Mesendoderm (in vitro differentiated cells): ENCODE results near the gene GGTLC2. TPM values are rescaled to one million over a fixed set of nuclear protein-coding genes. Genes with fewer than 3 reads are reported as not detected.
A peak's percentile ranks its signal among the peaks of the same experiment; 100 is the strongest.

Source experiments
- DNase-seq: peaks from one replicate; pipeline ENCODE4 v3.0.0; 2013
- H2AK5ac ChIP-seq: 2 replicates; pipeline ENCODE4 v1.6.1; 2013; ENCODE audit warnings: low read length, inconsistent platforms
- H2BK120ac ChIP-seq: 2 replicates; pipeline ENCODE4 v1.6.1; 2013; ENCODE audit warnings: low read depth, mild to moderate bottlenecking, low read length, moderate library complexity, mixed read lengths
- H2BK15ac ChIP-seq: replicated peaks from 2 replicates; pipeline ENCODE4 v1.6.1; 2013; ENCODE audit warnings: low read depth, mild to moderate bottlenecking, moderate library complexity
- H2BK5ac ChIP-seq: 2 replicates; pipeline ENCODE4 v1.6.1; 2013; ENCODE audit warnings: low read length, inconsistent platforms
- H3K18ac ChIP-seq: 2 replicates; pipeline ENCODE4 v1.6.1; 2013; ENCODE audit warnings: mild to moderate bottlenecking, low read length, mixed read lengths
- H3K23ac ChIP-seq: one replicate; pipeline ENCODE4 v1.6.1; 2013; ENCODE audit warnings: low read length
- H3K27ac ChIP-seq: 2 replicates; pipeline ENCODE4 v1.5.1; 2013; ENCODE audit warnings: low read depth, mild to moderate bottlenecking, inconsistent platforms, low read length, moderate library complexity
- H3K27me3 ChIP-seq: 2 replicates; pipeline ENCODE4 v1.6.1; 2013; ENCODE audit warnings: low read length, control low read depth, mild to moderate bottlenecking, inconsistent platforms; ENCODE audit not compliant: insufficient read depth, poor library complexity
- H3K36me3 ChIP-seq: 2 replicates; pipeline ENCODE4 v1.6.1; 2013; ENCODE audit warnings: low read length, inconsistent platforms; ENCODE audit not compliant: control insufficient read depth, insufficient read depth
- H3K4ac ChIP-seq: one replicate; pipeline ENCODE4 v1.6.1; 2013; ENCODE audit warnings: low read depth, mild to moderate bottlenecking, low read length, moderate library complexity
- H3K4me1 ChIP-seq: 2 replicates; pipeline ENCODE4 v1.6.1; 2013; ENCODE audit warnings: low read depth, low read length, inconsistent platforms; ENCODE audit not compliant: control insufficient read depth
- H3K4me2 ChIP-seq: 2 replicates; pipeline ENCODE4 v1.6.1; 2013; ENCODE audit warnings: low read length
- H3K4me3 ChIP-seq: 2 replicates; pipeline ENCODE4 v1.5.1; 2013; ENCODE audit warnings: mild to moderate bottlenecking, low read length
- H3K56ac ChIP-seq: one replicate; pipeline ENCODE4 v1.6.1; 2013; ENCODE audit warnings: low read length
- H3K79me1 ChIP-seq: 2 replicates; pipeline ENCODE4 v1.6.1; 2013; ENCODE audit warnings: low read length, inconsistent platforms
- H3K79me2 ChIP-seq: 2 replicates; pipeline ENCODE4 v1.6.1; 2013; ENCODE audit warnings: mild to moderate bottlenecking, low read length; ENCODE audit not compliant: control insufficient read depth, insufficient read depth
- H3K9ac ChIP-seq: 2 replicates; pipeline ENCODE4 v1.6.1; 2013; ENCODE audit warnings: low read length, inconsistent platforms
- H4K5ac ChIP-seq: one replicate; pipeline ENCODE4 v1.6.1; 2013; ENCODE audit warnings: low read length
- H4K8ac ChIP-seq: one replicate; pipeline ENCODE4 v1.6.1; 2013; ENCODE audit warnings: low read depth, mild to moderate bottlenecking, control low read depth, low read length, moderate library complexity
- WGBS: extraction: QIAGEN DNeasy Blood & Tissue Kit; methylation state at CpG from one replicate; pipeline ENCODE4 v1.1.7; 2013; ENCODE audit warnings: low lambda C conversion rate, missing lambda C conversion rate; ENCODE audit not compliant: insufficient coverage; ENCODE audit errors: extremely low coverage; 5-methylcytosine and 5-hydroxymethylcytosine counted together
- small RNA-seq: library from polyadenylated mRNA; stranded (forward); fragments of <200 nt; extraction: miRNeasy Mini kit (QIAGEN cat#:217004); gene quantifications from one replicate; pipeline ENCODE3, GENCODE V24; 2013; ENCODE audit not compliant: insufficient read depth

Gene GGTLC2

GRCh38 chr22:22692707-22693530 lies 48.5 kb downstream of the GGTLC2 start:
- no peak overlapping the region for H3K4ac ChIP-seq
- H2BK120ac ChIP-seq, result no peak overlapping the region
- H2AK5ac ChIP-seq, result no peak overlapping the region
- no peak overlapping the region for H3K27ac ChIP-seq
- no peak overlapping the region for H3K18ac ChIP-seq
- no CpG with 5 or more reads among the region's 8 CpGs for WGBS
- H4K5ac ChIP-seq, result no peak overlapping the region
- peak; percentile 68 for DNase-seq
- H4K8ac ChIP-seq, result no peak overlapping the region
- no peaks in the 10 kb centered on the region for H3K4me1 ChIP-seq
- no peak overlapping the region for H2BK5ac ChIP-seq
- H3K79me1 ChIP-seq, result no peaks in the 10 kb centered on the region
- H3K4me3 ChIP-seq, result no peak overlapping the region
- H3K9ac ChIP-seq, result no peak overlapping the region
- H3K36me3 ChIP-seq, result no peaks in the 10 kb centered on the region
- no peak overlapping the region for H3K4me2 ChIP-seq
- no peak overlapping the region for H3K56ac ChIP-seq
- no peak overlapping the region for H3K23ac ChIP-seq
- H3K79me2 ChIP-seq, result no peaks in the 10 kb centered on the region
- H3K27me3 ChIP-seq, result no peaks in the 10 kb centered on the region
- no peak overlapping the region for H2BK15ac ChIP-seq

GRCh38 chr22:22693531-22693884 lies 49.1 kb downstream of the GGTLC2 start:
- no peak overlapping the region for H2BK15ac ChIP-seq
- H3K9ac ChIP-seq, result no peak overlapping the region
- H3K4me2 ChIP-seq, result no peak overlapping the region
- no peak overlapping the region for H3K18ac ChIP-seq
- no peak overlapping the region for H2BK5ac ChIP-seq
- H2AK5ac ChIP-seq, result no peak overlapping the region
- no CpG with 5 or more reads among the region's 2 CpGs for WGBS
- no peak for DNase-seq
- no peak overlapping the region for H3K27ac ChIP-seq
- no peak overlapping the region for H2BK120ac ChIP-seq
- no peak overlapping the region for H3K23ac ChIP-seq
- no peak overlapping the region for H3K4me3 ChIP-seq
- H4K5ac ChIP-seq, result no peak overlapping the region
- H3K4ac ChIP-seq, result no peak overlapping the region
- H3K36me3 ChIP-seq, result no peaks in the 10 kb centered on the region
- no peak overlapping the region for H3K56ac ChIP-seq
- no peaks in the 10 kb centered on the region for H3K4me1 ChIP-seq
- no peaks in the 10 kb centered on the region for H3K79me2 ChIP-seq
- no peaks in the 10 kb centered on the region for H3K27me3 ChIP-seq
- no peak overlapping the region for H4K8ac ChIP-seq
- H3K79me1 ChIP-seq, result no peaks in the 10 kb centered on the region

GRCh38 chr22:22694106-22694505 lies 49.7 kb downstream of the GGTLC2 start:
- no peak for DNase-seq
- Histone ChIP-seq H3K27ac (no peak overlapping the region), H4K8ac (no peak overlapping the region), H3K27me3 (no peaks in the 10 kb centered on the region), H3K4me1 (no peaks in the 10 kb centered on the region), H3K79me2 (no peaks in the 10 kb centered on the region), H2BK120ac (no peak overlapping the region), H3K36me3 (no peaks in the 10 kb centered on the region), H4K5ac (no peak overlapping the region), H3K4ac (no peak overlapping the region), H3K18ac (no peak overlapping the region), H3K4me3 (no peak overlapping the region), H2AK5ac (no peak overlapping the region), H2BK15ac (no peak overlapping the region), H3K23ac (no peak overlapping the region), H2BK5ac (no peak overlapping the region), H3K4me2 (no peak overlapping the region), H3K9ac (no peak overlapping the region), H3K56ac (no peak overlapping the region), H3K79me1 (no peaks in the 10 kb centered on the region)
- WGBS, result no CpG with 5 or more reads among the region's 1 CpG

GRCh38 chr22:22696104-22696503 lies 51.7 kb downstream of the GGTLC2 start:
- Histone ChIP-seq H3K56ac (no peak overlapping the region), H2BK120ac (no peak overlapping the region), H3K4me2 (no peak overlapping the region), H2AK5ac (no peak overlapping the region), H3K4ac (no peak overlapping the region), H3K36me3 (no peaks in the 10 kb centered on the region), H3K4me1 (no peaks in the 10 kb centered on the region), H3K79me2 (no peaks in the 10 kb centered on the region), H3K27ac (no peak overlapping the region), H2BK5ac (no peak overlapping the region), H3K79me1 (no peaks in the 10 kb centered on the region), H3K18ac (no peak overlapping the region), H3K27me3 (no peaks in the 10 kb centered on the region), H4K5ac (no peak overlapping the region), H3K4me3 (no peak overlapping the region), H3K23ac (no peak overlapping the region), H3K9ac (no peak overlapping the region), H2BK15ac (no peak overlapping the region), H4K8ac (no peak overlapping the region)
- WGBS, result no CpG with 5 or more reads among the region's 5 CpGs
- no peak for DNase-seq

Small RNA genes lying within 50 kb of the gene (small RNA-seq; reads per million reads assigned to genes)
- gene AC244250.2, result not detected
- gene IGLV3-29, result not detected
- not detected for gene IGLVVI-25-1
